ENCODE data around the gene CYP2W1.

DNA sequence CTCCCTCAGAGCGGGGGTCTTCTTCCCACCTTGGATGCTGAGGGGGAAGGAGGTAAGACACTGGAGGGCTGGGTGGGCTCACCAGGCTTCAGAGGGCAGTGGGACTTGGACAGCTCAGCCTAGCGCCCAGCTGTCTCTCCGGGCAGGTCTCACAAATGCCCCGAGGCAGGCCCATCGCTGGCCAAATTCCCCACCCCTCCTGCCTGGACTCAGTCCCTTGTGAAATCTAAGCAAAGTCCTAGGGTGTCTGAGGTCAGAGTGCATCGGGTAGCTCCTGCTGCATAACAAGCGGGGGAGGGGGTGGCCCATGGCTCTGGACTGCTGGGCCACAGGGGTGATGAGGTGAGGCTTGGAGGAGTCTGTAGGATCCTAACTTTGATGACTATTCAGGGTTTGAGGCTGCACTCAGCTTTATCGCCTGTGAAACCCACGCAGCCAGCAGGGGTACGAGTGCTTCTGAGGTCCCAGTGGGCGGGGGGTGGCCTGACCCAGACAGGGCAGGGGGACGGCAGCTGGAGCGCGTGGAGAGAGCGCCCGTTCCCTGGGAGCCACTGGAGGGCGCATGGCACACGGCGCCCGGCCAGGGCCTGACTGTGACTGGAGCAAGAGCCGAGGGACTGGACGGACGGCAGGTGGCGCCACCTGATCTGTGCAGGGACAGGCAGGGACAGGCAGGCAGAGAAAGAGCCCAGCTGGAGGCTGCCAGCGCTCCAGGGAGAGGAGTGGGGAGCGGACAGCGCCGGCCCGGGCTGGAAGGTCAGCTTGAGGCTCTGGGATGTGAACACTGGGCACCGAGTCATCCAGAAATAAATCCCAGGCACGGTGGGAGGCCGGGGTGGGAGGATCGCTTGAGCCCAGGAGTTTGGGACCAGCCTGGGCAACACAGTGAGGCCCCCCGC lies 10.0 kb downstream of the CYP2W1 start:
- no peak for TF ChIP-seq EZH2 (IDR thresholded peaks at IDR 0.05; ENCODE audit: insufficient read depth, poor library complexity, severe bottlenecking)
- TF ChIP-seq EZH2phosphoT487 (IDR thresholded peaks at IDR 0.05; ENCODE audit: insufficient read depth, low read depth): no peak

Measured in GM23248 (cell line).